Measurements from ENCODE around the gene SCGB1A1.

The SCGB1A1 gene

DNA sequence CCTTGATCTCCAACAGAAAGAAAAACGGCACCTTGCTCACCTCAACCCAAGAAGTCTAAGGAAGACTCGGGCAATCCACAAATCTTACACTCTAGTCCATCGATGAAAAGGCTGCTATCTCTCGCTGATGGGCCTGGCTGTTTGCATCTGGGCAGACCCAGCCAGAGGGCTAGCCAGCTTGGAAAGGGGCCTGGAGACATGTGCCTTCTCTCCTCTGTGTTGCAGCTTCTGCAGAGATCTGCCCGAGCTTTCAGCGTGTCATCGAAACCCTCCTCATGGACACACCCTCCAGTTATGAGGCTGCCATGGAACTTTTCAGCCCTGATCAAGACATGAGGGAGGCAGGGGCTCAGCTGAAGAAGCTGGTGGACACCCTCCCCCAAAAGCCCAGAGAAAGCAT, 3.2 kb downstream of the SCGB1A1 start:
- no peak for DNase-seq (ENCODE audit: low read depth in 2 of 2)

DNA sequence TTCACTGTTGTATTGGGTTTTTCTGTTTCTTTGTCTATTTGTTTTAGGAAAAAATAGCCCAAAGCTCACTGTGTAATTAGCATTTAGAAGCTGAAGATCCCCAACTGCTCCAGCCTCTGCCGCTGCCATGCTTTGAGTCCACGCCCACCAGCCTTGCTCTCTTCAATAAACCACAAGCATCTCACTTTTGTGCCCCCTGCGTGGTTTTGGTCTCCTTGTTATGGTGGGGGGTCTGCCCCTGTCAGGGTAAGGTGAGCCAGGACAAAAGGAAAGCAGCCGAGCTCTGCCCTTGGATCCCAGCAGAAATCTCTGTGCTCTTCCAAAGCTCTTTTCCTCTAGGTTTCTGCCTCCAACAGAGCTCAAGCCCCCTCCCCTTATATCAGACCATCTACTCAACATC, 4.2 kb downstream of the SCGB1A1 start:
- no peak for DNase-seq (ENCODE audit: low read depth in 2 of 2)

DNA sequence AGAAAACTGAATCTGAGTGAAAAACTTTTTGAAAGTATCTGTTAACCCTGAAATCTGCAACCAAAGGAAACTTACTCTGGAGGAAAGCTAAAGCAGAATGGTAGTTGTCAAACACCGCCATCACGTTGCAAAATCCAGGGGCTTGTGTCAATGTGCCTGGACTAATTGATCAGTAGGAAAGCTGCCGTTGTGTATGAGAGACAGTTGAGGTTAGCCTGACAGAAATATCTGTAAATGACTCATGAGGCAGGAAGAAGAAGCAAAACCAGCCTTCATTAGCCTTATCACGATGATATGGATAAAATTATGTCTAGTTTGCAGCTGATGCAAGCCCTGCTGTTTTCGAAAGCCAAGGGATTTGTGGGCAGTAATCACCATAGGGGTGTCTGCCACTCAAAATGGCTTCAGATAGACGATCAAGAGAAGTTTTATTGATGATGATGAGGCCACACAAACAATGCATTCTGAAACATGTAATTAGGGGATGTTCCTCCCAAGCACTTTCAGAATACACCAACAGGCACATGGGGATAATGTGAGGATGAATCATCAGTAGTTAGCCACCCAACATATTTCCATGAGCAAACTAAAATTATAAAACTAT, 8.9 kb downstream of the SCGB1A1 start:
- DNase-seq (ENCODE audit: low read depth in 2 of 2) = peak; percentile 42 to 52

DNA sequence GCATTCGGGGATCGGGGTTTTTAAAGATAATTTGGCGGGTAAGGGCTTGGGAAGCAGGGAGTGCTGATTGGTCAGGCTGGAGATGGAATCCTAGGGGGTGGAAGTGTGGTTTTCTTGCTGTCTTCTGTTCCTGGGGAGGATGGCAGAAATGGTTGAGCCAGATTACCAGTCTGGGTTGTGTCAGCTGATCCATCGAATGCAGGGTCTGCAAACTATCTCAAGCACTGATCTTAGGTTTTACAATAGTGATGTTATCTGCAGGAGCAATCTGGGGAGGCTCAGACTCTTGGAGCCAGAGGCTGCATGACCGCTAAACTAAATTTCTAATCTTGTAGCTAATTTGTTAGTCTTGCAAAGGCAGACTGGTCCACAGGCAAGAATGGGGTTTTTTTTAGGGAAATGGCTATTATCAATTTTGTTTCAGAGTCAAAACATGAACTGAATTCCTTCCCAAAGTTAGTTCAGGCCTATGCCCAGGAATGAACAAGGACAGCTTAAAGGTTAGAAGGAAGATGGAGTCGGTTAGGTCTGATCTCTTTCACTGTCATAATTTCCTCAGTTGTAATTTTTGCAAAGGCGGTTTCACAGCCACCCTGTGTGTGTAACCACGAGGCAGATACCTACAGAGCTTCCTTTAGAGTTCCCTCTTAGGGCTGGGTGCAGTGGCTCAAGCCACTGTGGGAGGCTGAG, 10.2 kb downstream of the SCGB1A1 start:
- DNase-seq (ENCODE audit: low read depth in 2 of 2) = no peak

DNA sequence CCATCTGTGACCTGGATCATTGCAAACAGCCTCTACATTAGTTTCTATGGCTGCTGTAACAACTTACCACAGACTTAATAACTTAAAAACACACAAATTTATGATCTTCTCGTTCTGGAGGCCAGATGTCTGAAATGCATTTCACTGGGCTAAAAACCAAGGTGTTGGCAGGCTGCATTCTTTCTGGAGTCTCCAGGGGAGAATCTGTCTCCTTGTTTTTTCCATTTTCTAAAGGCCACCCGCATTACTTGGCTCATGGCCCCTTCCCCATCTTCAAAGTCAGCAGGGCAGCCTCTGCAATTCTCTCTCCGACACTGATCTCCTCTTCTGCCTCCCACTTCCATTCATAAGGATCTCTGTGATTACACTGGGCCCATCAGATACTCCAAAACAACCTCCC, 11.6 kb downstream of the SCGB1A1 start:
- DNase-seq (ENCODE audit: low read depth in 2 of 2) = peak; percentile 80 to 85

DNA sequence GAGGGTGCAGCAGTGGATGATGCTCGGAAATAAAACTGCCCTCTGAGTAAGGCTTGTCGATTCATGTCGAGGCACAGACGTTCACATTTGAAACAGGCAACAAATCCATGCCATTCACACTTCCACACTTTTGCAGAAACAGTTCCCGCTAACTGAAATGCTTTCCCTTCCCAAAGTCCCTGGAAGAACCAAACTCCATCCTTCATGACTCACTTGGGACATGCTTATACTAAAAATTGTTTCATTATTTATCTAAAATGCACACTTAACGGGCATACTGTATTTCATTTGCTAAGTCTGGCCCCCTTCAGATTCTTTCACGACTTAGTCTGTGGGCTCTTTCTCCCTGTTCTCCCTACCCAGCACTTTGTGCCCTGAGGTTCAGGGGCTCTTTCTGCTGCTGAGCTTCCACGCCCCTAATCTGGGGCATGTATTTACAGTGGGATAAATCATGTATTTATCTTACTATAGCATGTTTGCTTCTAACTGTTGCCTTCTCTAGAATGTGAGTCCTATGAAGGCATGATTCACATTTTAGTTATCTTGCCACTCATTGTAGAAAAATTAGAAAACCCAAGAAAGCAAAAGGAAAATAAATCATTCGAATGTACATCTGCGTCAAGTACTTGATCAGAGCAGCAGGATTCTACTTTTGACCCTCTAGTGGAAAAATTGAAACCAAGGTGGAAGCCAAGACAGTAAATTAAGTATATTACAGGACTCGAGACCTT, 12.5 kb downstream of the SCGB1A1 start:
- DNase-seq (ENCODE audit: low read depth in 2 of 2) = peak; percentile 77 to 78

DNA sequence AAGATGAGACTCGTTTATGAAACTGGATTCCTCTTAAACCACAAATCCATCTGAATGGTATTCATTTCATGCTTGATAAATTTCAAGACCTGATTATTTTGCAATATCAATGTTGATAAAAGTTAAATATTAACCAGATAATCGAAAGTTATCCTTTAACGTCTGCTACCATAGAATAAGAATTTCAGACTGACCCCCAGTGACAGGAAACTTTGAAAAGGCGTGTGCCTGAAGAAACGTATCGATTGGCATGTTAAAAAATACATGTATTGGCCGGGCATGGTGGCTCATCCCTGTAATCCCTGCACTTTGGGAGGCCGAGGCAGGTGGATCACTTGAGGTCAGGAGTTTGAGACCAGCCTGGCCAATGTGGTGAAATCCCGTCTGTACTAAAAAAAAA, 13.9 kb downstream of the SCGB1A1 start:
- no peak for DNase-seq (ENCODE audit: low read depth in 2 of 2)

DNA sequence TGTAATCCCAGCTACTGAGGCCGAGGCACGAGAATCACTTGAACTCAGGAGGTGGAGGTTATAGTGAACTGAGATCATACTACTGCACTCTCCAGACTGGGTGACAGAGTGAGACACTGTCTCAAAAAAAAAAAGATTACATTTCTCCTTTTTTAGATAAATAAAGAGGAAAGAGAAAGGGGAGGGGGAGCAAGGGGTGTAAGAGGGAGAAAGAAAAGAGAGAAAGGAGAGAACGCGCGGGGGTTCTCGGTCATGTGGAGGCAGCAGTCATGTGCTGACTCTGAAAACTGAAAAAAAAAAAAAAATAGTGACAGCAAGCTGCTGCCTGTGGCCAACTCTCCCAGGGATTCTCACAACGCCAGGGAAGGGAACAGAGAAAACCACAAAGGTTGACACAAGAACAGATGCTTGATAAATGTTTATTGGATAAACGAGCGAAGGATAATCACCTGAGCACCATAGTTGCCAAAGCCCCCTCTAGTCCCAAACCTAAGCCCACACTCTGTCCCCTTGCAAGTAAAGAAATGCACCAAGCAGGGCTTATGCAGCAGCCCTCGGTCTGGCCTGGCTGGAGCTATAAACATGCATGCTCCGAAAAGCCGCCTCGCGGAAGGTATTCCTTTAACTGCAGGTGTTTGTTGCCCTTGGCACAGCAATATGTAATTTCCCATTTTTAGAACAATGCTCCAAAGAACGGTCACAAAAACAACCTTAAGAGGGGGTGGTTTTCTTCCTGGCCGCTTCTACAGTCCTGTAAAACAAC, 14.5 kb downstream of the SCGB1A1 start:
- DNase-seq (ENCODE audit: low read depth in 2 of 2) = no peak

DNA sequence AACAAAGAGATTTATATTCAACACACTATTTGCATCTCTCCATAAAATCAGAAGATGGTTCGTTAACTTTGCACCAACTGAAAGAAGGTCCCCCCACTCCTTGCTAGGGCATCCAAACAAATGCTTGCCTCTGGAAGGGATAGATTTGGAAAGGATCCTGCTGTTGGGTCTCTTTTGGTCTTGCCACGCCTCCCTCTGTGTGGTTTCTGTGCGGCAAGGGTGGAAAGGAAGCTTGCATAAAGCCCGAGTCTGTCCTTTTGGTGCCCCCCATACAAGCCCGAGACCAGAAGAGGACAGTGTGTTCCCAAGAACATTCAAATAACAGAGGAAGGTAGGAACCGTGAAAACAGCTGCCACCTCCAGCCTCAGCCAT, 15.1 kb downstream of the SCGB1A1 start:
- DNase-seq (ENCODE audit: low read depth in 2 of 2) = no peak

DNA sequence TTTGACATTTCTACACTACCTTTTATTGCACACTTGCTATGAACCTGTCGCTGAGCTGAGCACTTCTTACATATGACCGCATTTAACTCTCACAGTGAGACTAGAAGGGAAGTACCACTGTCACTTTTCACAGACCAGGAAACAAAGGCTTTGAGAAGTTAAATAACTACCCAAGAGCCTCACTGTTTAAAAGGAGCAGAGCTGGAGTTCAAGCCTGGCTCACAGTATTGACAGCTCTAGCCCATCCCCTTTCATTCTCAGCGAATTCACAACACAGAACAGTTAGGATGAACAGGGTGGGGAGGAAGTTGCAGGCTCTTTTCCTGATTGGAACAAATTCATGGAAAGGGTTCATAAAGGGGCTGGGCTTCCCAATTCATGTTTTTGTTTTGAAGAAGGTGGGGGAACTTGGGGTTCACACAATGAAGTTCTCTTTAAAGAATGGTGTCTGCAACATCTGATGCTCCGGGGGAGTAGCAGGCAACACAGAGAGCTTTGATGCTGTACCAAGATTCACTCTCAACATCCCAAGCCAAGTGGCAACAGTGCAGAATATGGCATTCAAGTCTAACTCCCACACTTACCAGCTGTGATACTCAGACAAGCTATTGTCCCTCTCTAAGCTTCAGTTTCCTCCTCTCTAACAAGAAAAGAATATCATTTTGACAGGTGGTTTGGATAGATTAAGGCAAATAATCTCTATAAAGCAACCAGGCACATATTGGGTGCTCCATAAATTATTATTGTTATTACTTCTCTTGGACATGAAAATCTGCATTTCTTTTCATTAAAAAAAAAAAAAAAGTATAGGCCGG, 17.2 kb downstream of the SCGB1A1 start:
- no peak for DNase-seq (ENCODE audit: low read depth in 2 of 2)

DNA sequence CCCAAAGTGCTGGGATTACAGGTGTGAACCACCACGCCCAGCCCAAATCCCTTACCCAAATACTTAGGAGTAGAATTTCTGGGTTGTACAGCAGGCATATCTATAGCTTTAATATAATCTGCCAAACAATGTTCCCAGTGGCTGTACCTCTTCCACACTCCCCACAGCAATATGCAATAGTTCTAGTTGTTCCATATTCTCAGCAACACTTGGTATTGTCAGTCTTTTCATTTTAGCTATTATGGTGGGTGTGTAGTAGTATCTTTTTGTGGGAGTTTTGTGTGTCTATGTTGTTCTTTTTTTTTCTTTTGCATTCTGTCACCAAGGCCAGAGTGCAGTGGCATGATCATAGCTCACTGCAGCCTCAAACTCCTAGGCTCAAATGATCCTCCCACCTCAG, 18.8 kb downstream of the SCGB1A1 start:
- DNase-seq (ENCODE audit: low read depth in 2 of 2) = no peak

DNA sequence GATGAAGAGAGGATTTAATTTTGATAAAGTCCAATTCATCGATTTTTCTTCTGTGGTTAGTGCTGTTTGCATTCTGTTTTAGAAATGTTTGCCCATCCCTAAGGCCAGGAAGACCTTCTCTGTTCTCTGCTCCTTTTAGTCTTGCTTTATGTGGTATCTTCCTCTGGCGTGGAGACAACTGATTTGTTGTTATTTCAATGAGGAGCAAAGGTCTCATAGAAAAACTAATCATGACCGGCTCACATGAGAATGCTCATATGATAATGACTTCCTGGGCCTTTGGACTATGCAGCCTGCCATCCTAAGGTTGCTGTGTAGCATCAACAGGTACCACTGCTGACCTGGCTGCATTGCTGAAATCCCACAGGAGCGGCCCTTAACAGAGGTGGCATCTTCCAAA, 19.8 kb downstream of the SCGB1A1 start:
- no peak for DNase-seq (ENCODE audit: low read depth in 2 of 2)

DNA sequence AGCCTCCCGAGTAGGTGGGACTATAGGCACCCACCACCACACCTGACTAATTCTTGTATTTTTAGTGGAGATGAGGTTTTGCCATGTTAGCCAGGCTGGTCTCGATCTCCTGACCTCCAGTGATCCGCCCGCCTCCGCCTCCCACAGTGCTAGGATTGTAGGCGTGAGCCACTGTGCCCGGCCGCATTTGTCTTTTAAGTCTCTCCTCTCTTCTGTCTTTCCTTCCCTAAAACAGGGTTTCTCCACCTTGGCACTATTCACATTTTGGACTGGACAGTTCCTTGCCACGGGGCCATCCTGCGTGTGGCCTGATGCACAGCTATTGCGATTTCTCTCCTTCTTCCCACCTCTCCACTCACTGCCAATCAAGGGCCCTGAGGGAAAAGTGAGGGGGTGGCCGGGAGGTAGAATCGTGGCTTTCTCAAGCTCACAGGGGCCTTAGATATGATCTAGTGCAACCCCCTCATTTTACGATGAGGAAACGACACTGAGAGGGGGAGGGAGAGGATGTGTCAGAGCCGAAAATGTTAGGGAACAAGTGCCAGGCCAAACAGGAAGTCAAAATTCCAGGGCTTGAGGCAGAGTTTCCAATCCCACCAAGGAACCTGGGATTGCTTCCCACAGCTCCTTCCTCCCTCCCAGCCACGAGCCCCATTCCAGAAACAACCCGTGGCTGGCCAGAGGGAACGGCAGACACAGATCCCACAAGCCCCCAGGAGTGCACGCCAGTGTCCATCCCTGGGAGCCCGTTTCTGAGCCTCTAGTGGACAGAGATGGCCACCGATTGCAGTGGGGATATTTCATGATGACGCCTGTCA, 21.2 kb downstream of the SCGB1A1 start:
- DNase-seq (ENCODE audit: low read depth in 2 of 2) = peak in 1 of 2 experiments; percentile 32

DNA sequence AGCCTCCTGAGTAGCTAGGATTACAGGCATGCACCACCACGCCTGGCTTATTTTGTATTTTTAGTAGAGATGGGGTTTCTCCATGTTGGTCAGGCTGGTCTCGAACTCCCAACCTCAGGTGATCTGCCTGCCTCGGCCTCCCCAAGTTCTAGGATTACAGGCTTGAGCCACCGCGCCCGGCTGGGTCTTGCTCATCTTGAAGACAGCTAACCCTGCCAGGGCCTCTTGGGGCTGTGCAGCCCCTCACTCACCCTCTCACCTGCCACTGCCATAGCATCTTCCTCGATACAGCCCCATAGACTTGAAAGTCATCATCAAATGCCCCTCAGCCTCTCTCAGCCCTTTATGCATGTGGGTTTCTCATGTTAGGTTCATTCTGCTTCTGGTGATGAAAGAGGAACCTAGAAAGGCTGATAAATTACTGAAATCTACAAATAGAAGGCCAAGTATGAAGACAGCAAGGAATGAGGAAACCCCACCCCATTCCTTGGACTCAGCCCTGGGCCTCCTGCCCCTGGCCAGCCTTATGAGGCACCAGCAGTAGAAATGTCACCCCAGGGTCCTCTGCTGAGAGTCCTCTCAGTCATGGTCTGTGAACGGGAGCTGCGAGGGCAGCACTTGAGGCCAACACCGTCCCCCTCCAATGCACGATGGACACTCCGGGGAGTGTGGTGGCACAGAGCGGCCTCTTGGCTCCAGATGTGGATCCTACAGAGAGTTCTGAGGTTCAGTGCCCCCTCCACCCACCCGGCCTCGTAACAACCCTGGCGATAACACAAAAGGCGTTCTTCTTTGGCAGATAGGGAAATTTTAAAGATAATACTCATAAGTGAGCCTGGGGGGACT, 24.8 kb downstream of the SCGB1A1 start:
- no peak for DNase-seq (ENCODE audit: low read depth in 2 of 2)

DNA sequence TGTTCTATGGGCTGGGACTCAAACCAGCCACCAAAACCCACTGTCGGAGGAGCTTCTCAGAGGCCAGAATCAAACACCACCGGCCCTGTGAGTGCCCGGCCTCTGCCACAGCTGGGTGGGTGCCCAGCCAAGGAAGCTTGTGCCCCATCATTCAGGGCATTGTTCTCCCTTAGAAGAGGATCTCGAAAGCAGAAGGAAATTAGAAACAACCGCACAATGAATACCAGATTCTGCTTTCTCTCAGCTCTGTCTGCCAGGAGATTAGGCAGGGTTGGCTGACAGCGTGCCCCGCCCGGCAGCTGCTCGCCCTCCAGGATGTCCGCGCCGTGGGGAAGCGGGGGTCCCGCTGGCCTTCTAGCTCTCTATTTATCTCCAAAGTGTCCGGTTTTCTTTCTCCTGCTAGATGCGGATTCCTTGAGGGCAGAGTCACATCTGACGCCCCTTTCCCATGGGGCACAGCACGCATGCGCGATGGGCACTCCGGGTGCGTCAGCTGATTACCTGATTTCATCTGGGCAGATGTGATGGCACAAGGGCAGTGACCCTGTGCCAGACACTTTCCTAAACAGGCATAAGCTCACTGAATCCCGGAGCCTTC, 25.5 kb downstream of the SCGB1A1 start:
- no peak for DNase-seq (ENCODE audit: low read depth in 2 of 2)

DNA sequence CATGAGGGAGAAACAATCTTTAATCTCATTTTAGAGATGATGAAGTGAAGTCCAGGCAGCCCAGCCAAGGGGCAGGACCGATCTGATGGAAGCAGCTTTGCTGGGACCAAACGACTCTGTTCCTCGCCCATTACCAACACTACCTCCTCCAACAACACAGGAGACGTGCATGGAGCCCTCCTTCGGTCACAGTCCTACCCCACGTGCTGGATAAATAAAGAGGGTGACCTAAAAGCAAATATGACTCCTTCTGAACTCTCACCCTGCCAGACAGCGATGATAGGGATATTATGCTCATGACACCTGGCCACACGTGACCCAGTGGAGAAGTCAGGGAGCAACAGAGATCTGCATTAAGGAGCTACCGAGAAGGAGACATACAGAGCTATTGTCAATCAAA, 26.0 kb downstream of the SCGB1A1 start:
- no peak for DNase-seq (ENCODE audit: low read depth in 2 of 2)

DNA sequence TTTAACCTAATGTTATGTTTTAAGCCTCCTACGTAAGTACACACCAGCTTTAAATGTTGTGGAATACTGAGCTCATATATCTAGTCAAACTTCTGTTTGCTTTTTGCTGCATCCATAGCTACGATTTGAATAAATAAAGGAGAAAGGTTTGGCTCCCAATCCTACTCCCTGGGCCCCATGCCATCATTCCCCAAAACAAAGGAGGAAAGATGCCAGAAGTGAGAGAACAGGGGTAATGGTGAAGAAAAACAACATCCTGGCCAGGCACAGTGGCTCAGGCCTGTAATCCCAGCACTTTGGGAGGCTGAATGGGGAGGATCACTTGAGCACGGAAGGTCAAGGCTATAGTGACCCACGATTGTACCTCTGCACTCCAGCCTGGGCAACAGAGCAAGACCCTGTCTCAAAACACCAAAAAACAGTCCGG, 26.5 kb downstream of the SCGB1A1 start:
- no peak for DNase-seq (ENCODE audit: low read depth in 2 of 2)

DNA sequence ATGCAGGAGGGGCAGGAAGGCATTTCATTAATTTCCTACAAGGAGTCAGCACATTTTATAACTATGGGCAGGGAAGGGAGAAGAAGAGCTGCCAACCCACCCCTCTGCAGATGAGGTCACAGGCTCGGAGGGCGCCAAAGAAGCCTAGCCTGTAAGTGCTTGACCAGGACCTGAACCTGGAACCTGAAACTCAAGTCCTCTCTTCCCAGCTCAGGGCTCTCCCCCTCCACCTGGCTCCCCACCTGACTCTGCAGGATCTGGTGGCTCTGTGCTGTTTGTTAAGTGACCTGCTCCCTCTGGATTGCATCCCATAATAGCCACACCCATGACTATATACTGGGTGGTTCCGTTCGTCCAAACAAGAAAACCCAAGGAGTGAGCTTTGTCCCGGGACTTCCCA, 27.3 kb downstream of the SCGB1A1 start:
- no peak for DNase-seq (ENCODE audit: low read depth in 2 of 2)

DNA sequence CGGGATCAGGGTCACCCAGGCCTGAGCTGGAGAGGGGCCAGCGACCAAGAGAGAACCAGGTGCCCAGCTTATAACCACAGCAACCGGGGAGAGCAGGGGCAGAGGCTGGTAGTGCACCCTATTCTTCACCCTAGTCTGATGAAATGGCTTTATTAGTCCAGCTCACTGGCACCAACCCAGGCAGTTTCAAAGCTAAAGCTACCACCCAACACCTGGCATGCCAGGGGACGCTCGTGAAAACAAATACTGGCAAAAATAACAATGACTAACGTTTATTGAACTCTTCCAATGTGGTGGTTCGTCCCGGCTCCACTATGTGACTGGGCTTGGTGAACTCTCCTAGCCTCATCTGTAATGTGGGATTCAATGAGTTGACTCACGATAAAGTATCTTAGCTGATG, 30.6 kb downstream of the SCGB1A1 start:
- DNase-seq (ENCODE audit: low read depth in 2 of 2) = no peak
